HEK293T (cell line): ENCODE data around the gene CD3D.

Source experiments
- CTCF ChIA-PET: fragments of 350-600 bp; formaldehyde crosslinking; extraction: SDS; loops from one replicate; lab custom pipeline; 2021; ENCODE audit warnings: antibody characterized with exemption, inconsistent platforms; lab: Yijun Ruan, JAX
- POLR2A ChIA-PET: fragments of 350-600 bp; formaldehyde crosslinking; extraction: SDS; loops from one replicate; lab custom pipeline; 2020; ENCODE audit warnings: antibody characterized with exemption, inconsistent platforms; lab: Yijun Ruan, JAX
- DNase-seq: peaks from one replicate; pipeline ENCODE4 v3.0.0; 2012; ENCODE audit warnings: mixed read lengths; ENCODE audit errors: extremely low spot score
- ARNT ChIP-seq: fragments of 450-650 bp; IDR thresholded peaks from 2 replicates; pipeline ENCODE4 v1.6.1; 2017; ENCODE audit warnings: mild to moderate bottlenecking
- BHLHE40 ChIP-seq: fragments of 450-650 bp; IDR thresholded peaks from 2 replicates; pipeline ENCODE4 v1.6.1; 2016; ENCODE audit warnings: mild to moderate bottlenecking, moderate library complexity, borderline replicate concordance
- CTBP1 ChIP-seq: fragments of 450-650 bp; IDR thresholded peaks from 2 replicates; pipeline ENCODE4 v1.6.1; 2016; ENCODE audit warnings: borderline replicate concordance
- ELF4 ChIP-seq: fragments of 450-650 bp; IDR thresholded peaks from 2 replicates; pipeline ENCODE4 v1.6.1; 2017; ENCODE audit warnings: antibody characterized with exemption
- FOXA1 ChIP-seq: fragments of 450-650 bp; IDR thresholded peaks from 2 replicates; pipeline ENCODE4 v1.6.1; 2016; ENCODE audit warnings: mild to moderate bottlenecking
- FOXK2 ChIP-seq: fragments of 450-650 bp; IDR thresholded peaks from 2 replicates; pipeline ENCODE4 v1.6.1; 2016; ENCODE audit warnings: mild to moderate bottlenecking
- FOXM1 ChIP-seq: fragments of 450-650 bp; IDR thresholded peaks from 2 replicates; pipeline ENCODE4 v1.6.1; 2017; ENCODE audit warnings: mild to moderate bottlenecking, borderline replicate concordance
- HDGF ChIP-seq: fragments of 450-650 bp; IDR thresholded peaks from 2 replicates; pipeline ENCODE4 v1.6.1; 2017; ENCODE audit warnings: antibody characterized with exemption, borderline replicate concordance
- L3MBTL2 ChIP-seq: fragments of 450-650 bp; conservative IDR thresholded peaks from 2 replicates; pipeline ENCODE4 v1.6.1; 2016; ENCODE audit warnings: mild to moderate bottlenecking
- LEF1 ChIP-seq: fragments of 450-650 bp; IDR thresholded peaks from 2 replicates; pipeline ENCODE4 v1.6.1; 2017; ENCODE audit warnings: mild to moderate bottlenecking, borderline replicate concordance
- NFRKB ChIP-seq: fragments of 450-650 bp; IDR thresholded peaks from 2 replicates; pipeline ENCODE4 v1.6.1; 2016; ENCODE audit warnings: mild to moderate bottlenecking, moderate library complexity
- SP1 ChIP-seq: fragments of 450-650 bp; IDR thresholded peaks from 2 replicates; pipeline ENCODE4 v1.6.1; 2017
- SUZ12 ChIP-seq: fragments of 450-650 bp; IDR thresholded peaks from 2 replicates; pipeline ENCODE4 v1.6.1; 2016; ENCODE audit warnings: mild to moderate bottlenecking
- TARDBP ChIP-seq: fragments of 450-650 bp; IDR thresholded peaks from 2 replicates; pipeline ENCODE4 v1.6.1; 2016
- ZNF384 ChIP-seq: fragments of 450-650 bp; IDR thresholded peaks from 2 replicates; pipeline ENCODE4 v1.6.1; 2016
- TF ChIP-seq, protein P1 (sequence below): fragments of 450-650 bp; IDR thresholded peaks from 2 replicates; pipeline ENCODE4 v1.6.1; 2016

The CD3D gene

DNA sequence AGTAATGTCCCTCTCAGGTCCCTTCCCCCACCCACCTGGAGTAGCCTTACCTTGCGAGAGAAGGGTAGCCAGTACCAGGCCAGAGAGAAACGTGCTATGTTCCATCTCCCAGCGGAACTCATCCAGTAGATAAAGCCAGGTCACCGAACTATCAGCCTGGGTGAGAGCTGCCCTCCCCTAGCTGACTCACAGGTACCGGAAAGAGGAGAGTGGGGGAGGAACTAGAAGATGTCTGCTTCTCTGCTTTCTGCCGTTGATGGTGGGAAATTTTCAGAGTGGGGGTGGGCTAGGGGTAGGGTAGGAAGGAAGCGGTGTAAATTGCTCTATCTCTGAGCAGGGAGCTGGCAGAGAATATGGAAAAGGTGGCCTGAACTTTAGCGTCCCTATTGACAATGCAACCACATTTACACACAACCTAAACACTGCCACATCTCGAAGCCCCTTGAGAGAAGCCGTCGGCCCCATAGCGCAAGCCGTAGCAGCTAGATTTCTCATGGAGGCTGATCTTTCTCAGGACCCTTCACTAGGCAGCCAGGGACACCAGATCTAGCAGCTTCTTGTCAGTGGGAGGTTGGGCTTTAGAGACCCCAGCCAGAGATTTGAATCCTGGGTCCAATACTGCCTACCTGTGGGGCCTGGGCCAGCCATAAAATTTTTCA lies at the start of gene CD3D:
CD3D (minus strand) TSS at position 203 of the 659 bp plus-strand sequence; CDS start at position 105, 98 bp downstream.
- ChIA-PET POLR2A (no interaction called here), CTCF (interaction anchor here (0.6 to 0.7 kb wide), 2 partner anchors 10 to 61 kb away, joined by 3 to 6 read pairs; no protein-coding TSS in a partner anchor)
- DNase-seq = no peak
- TF ChIP-seq TARDBP (no peak), FOXA1 (no peak), BHLHE40 (no peak), ARNT (no peak), SUZ12 (no peak), FOXM1 (no peak), SP1 (no peak), ZNF384 (no peak), L3MBTL2 (no peak)
- TF ChIP-seq, protein P1, sequence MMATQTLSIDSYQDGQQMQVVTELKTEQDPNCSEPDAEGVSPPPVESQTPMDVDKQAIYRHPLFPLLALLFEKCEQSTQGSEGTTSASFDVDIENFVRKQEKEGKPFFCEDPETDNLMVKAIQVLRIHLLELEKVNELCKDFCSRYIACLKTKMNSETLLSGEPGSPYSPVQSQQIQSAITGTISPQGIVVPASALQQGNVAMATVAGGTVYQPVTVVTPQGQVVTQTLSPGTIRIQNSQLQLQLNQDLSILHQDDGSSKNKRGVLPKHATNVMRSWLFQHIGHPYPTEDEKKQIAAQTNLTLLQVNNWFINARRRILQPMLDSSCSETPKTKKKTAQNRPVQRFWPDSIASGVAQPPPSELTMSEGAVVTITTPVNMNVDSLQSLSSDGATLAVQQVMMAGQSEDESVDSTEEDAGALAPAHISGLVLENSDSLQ = no peak

DNA sequence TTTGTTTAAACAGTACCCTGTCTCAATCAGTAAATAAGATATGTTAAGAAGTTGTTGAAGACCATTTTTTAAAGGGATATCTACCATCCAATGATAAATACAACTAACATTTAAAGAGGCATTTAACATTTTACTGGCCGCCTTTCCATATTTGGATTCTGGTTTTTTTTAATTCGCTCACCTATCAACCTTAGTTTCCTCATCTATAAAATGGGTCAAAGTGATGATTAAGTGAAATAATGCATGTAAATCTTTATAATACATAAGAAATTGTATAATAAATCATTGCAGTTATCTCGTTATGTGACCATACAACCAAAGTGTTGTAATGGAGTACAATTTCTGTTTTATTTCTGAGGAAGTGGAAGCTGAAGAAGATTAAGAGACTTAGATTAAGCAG lies 41.2 kb upstream of the CD3D start:
- ChIA-PET CTCF (no interaction called here), POLR2A (interaction anchor here (1.1 kb wide), 1 partner anchor 19 kb away, joined by 5 read pairs; the partner anchor contains the start of gene ATP5MG)
- TF ChIP-seq HDGF (no peak), LEF1 (no peak), ELF4 (no peak), NFRKB (no peak), TARDBP (no peak), FOXM1 (no peak), SUZ12 (no peak)
- TF ChIP-seq, protein P1 = no peak
- DNase-seq = no peak

DNA sequence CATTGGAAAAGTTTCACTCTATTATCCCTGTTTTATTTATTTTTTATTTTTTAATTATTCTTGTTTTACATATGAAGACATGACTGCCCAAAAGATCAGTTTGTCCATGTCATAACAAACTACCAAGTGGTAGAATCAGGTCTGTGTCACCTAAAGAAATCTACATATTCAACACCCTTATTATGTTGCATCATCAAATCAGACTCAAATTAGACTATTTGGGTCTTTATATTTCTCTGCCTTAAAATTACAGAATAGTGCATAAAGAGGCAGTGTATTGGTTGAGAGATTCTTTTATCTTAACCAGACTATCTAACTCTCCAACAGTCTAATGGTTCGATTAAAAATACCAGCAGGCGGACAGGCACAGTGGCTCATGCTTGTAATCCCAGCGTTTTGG lies 40.4 kb upstream of the CD3D start:
- no peak for TF ChIP-seq TARDBP
- TF ChIP-seq FOXM1 = no peak
- TF ChIP-seq FOXK2 = no peak
- TF ChIP-seq LEF1 = no peak
- TF ChIP-seq, protein P1 = no peak
- no peak for TF ChIP-seq ELF4
- no peak for TF ChIP-seq SP1
- no peak for TF ChIP-seq NFRKB
- TF ChIP-seq ZNF384 = no peak
- TF ChIP-seq L3MBTL2 = no peak
- no peak for TF ChIP-seq HDGF
- no peak for TF ChIP-seq BHLHE40
- no peak for TF ChIP-seq ARNT
- TF ChIP-seq CTBP1 = no peak
- no peak for TF ChIP-seq FOXA1
- no peak for TF ChIP-seq SUZ12
- DNase-seq = no peak
- POLR2A ChIA-PET = no interaction called here
- CTCF ChIA-PET = no interaction called here

DNA sequence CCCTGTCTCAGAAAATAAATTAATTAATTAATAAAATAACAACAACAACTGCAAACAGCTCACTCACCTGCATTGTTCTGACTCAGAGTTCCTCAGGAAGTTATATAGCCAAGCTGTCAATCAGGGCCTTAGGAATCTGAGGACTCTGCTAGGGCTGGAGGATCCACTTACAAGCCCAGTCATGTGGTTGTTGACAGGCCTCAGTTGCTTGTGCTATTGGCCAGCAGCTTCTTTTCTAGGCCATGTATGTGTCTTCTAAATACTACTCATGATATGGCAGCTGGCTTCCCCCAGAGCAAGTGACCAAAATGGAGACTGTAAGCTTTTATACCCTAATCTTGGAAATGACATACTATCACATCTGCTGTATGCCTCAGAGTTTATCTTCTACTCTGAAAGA lies 38.1 kb upstream of the CD3D start:
- ChIA-PET CTCF (no interaction called here), POLR2A (no interaction called here)
- no peak for TF ChIP-seq BHLHE40
- TF ChIP-seq LEF1 = no peak
- no peak for TF ChIP-seq ELF4
- TF ChIP-seq ARNT = no peak
- no peak for TF ChIP-seq FOXK2
- TF ChIP-seq FOXM1 = no peak
- TF ChIP-seq, protein P1 = no peak
- TF ChIP-seq L3MBTL2 = no peak
- no peak for TF ChIP-seq NFRKB
- no peak for TF ChIP-seq HDGF
- no peak for TF ChIP-seq CTBP1
- no peak for TF ChIP-seq TARDBP
- TF ChIP-seq SUZ12 = no peak
- no peak for TF ChIP-seq FOXA1
- TF ChIP-seq SP1 = no peak
- no peak for TF ChIP-seq ZNF384
- no peak for DNase-seq

DNA sequence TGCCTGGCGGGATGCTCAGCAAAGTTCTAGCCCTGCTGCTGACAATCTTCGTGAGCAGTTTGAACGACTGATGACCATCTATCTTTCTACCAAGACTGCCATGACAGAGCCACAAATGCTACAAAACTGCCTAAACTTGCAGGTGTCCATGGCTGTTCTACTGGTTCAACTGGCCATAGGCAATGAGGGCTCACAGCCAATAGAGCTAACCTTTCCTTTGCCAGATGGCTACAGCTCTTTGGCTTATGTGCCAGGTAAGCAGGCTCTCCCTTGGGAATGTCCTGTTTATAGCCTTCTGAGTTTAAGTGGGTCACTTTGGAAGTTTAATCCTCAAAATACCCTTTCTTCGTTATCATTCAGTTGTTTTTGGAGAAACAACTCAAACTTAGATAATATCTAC lies 37.0 kb upstream of the CD3D start:
- ChIA-PET CTCF (no interaction called here), POLR2A (no interaction called here)
- TF ChIP-seq TARDBP (no peak), FOXK2 (no peak), HDGF (no peak)
- no peak for DNase-seq

DNA sequence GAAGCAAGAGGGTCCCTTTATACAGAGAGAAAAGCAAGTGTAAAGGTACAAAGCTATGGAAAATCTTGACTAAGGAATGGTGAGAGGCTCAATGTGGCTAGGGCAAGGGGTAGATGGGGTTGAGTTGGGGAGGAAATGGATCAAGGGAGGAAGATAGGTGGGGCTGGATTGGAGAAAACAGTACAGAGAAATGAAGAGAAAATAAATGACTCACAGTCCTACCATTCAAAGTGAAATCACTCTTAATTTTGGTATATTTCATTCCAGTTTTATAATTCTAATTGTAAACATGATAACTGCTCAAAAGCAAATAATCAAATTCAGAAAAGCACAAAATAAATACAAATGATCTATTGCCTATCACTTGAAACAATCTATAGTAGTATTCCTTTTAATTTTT lies 33.5 kb upstream of the CD3D start:
- TF ChIP-seq ARNT = no peak
- TF ChIP-seq HDGF = no peak
- TF ChIP-seq L3MBTL2 = no peak
- no peak for TF ChIP-seq NFRKB
- TF ChIP-seq ZNF384 = no peak
- TF ChIP-seq SUZ12 = no peak
- TF ChIP-seq ELF4 = no peak
- TF ChIP-seq TARDBP = no peak
- TF ChIP-seq, protein P1 = no peak
- no peak for TF ChIP-seq LEF1
- TF ChIP-seq SP1 = no peak
- no peak for TF ChIP-seq FOXK2
- TF ChIP-seq FOXA1 = no peak
- TF ChIP-seq BHLHE40 = no peak
- no peak for TF ChIP-seq FOXM1
- TF ChIP-seq CTBP1 = no peak
- CTCF ChIA-PET = no interaction called here
- POLR2A ChIA-PET = interaction anchor here (1.4 kb wide), 1 partner anchor 60 kb away, joined by 3 read pairs; no protein-coding TSS in a partner anchor
- DNase-seq = no peak
